GM12864 (cell line): Measurements from ENCODE around the gene RPH3AL.
"Not testable (repeated sequence)": the region's sequence is repeated elsewhere in the genome, so short reads cannot be mapped to it uniquely, and the experiment has no call there.

Experiments used
- DNase-seq: peaks from one replicate; pipeline ENCODE4 v3.0.0-alpha.2; 2011; ENCODE audit warnings: low read depth
- H3K4me3 ChIP-seq: 2 replicates; pipeline ENCODE4 v1.5.1; 2011; ENCODE audit warnings: mild to moderate bottlenecking, low read depth, low read length, control low read depth
- TF ChIP-seq, protein P1 (sequence below): IDR thresholded peaks from 2 replicates; pipeline ENCODE4 v1.5.1; 2011; ENCODE audit warnings: low read depth, mild to moderate bottlenecking, moderate library complexity, low read length, control low read depth, inconsistent platforms; ENCODE audit errors: missing control alignments

Gene RPH3AL

DNA sequence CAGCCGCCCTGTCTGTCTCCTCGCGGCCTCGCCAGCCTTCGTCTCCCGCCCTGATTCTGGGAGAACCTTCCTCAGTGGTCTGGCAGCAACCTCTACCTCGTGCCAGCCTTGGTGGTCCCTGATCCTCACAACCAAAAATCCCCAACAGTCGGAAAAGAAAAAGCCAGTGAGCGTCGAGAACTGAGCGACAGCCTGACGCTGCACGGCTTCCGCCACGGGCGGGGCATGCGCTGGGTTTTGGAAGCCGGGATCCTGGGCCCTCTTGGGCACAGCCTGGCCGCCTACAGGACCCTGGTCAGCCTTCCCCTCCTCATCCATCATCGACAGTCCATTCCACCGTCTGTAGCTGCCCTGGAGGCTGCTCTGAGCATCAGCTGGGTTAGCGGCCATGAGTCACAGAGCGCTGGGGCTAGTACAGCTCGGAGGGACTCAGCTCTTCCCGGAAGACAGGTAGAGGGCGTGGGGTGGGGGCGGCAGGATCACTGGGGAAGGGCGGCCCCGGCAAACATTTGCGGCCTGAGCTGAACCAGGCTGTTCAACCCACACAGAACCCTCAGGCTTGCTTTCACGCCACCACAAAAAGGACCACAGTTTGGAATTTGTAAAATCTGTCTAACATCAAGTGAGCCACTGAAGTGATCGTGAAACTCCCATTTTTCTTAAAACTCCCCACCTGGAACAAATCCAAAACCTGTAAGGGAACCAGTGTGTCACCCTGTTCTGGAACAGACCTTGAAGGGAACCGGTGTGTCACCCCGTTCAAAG lies 115.8 kb downstream of the RPH3AL start:
- no peak overlapping the region for H3K4me3 ChIP-seq
- TF ChIP-seq, protein P1, sequence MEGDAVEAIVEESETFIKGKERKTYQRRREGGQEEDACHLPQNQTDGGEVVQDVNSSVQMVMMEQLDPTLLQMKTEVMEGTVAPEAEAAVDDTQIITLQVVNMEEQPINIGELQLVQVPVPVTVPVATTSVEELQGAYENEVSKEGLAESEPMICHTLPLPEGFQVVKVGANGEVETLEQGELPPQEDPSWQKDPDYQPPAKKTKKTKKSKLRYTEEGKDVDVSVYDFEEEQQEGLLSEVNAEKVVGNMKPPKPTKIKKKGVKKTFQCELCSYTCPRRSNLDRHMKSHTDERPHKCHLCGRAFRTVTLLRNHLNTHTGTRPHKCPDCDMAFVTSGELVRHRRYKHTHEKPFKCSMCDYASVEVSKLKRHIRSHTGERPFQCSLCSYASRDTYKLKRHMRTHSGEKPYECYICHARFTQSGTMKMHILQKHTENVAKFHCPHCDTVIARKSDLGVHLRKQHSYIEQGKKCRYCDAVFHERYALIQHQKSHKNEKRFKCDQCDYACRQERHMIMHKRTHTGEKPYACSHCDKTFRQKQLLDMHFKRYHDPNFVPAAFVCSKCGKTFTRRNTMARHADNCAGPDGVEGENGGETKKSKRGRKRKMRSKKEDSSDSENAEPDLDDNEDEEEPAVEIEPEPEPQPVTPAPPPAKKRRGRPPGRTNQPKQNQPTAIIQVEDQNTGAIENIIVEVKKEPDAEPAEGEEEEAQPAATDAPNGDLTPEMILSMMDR: no peak
- DNase-seq: no peak

DNA sequence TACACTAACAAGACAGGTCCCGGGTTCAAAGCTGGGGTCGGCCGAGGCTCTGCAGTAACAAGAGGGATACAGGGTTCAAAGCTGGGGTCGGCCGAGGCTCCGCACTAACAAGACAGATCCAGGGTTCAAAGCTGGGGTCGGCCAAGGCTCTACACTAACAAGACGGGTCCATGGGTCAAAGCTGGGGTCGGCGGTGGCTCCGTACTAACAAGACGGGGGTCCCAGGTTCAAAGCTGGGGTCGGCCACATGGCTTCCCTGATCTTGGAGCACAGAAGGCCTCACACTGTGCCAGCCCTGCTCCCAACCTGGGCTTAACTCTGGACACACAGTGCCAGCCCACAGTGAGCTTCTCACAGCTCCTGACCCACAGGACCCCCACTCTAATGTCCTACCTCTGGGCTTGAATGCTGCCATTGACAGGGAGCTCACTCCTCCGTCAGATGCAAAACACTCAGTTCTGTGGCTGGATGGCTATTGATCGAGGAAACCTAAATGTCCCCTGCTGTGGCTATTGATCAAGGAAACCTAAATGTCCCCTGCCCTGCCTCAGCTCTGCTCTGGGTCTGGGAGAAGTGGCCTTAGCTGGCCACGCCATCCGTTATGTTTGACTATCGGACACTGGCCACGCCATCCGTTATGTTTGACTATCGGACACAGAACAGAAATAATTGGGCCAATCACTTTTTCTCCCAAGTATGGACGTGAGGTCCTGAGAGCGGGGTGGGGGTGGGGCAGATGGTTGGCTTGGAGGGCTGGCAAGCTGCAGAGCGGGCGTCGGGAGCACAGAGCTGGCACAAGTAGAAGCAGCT lies 116.6 kb downstream of the RPH3AL start:
- DNase-seq: no peak
- H3K4me3 ChIP-seq: no peak overlapping the region
- TF ChIP-seq, protein P1: no peak

DNA sequence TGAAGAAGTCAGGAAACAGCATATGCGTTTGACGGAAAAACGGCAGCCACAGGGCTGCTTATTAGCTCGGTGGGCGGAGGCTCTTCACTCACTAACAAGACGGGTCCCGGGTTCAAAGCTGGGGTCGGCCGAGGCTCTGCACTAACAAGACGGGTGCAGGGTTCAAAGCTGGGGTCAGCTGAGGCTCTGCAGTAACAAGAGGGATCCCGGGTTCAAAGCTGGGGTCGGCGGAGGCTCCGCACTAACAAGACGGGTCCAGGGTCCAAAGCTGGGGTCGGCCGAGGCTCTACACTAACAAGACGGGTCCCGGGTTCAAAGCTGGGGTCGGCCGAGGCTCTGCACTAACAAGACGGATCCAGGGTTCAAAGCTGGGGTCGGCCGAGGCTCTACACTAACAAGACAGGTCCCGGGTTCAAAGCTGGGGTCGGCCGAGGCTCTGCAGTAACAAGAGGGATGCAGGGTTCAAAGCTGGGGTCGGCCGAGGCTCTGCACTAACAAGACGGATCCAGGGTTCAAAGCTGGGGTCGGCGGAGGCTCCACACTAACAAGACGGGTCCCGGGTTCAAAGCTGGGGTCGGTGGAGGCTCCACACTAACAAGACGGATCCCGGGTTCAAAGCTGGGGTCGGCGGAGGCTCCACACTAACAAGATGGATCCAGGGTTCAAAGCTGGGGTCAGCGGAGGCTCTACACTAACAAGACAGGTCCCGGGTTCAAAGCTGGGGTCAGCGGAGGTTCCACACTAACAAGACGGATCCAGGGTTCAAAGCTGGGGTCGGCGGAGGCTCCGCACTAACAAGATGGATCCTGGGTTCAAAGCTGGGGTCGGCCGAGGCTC lies 117.4 kb downstream of the RPH3AL start:
- H3K4me3 ChIP-seq, DNase-seq: not testable (repeated sequence)

DNA sequence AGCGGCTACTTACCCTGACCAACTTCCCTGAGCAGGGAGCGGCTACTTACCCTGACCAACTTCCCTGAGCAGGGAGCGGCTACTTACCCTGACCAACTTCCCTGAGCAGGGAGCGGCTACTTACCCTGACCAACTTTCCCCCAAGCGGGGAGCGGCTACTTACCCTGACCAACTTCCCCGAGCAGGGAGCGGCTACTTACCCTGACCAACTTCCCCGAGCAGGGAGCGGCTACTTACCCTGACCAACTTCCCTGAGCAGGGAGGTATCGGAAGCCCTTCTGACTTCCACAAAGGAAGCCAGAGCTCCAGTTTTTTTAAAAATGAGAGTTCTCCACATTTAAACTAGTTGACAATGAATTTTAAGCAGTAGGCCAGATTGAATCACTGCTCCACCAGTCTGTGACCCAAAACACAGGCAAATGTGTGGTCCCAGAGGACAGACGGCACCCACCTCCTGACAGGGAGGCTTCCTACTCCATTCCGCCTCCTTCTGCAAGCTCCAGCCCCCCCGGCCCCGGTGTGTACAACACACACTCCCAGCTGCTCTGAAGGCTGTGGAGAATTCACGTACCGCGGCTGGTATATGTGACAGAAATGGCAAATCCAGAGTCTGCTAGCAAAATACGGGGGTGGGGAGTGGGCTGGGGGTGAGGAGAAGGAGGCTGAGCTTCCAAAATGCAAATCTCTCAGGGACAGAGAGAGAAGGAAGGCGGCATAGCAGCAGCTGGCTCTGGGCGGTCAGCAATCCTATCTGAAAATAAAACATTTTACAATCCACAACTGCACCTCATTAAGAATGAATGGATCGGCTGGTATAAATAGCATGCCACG lies 118.2 kb downstream of the RPH3AL start:
- not testable (repeated sequence) for DNase-seq, H3K4me3 ChIP-seq

DNA sequence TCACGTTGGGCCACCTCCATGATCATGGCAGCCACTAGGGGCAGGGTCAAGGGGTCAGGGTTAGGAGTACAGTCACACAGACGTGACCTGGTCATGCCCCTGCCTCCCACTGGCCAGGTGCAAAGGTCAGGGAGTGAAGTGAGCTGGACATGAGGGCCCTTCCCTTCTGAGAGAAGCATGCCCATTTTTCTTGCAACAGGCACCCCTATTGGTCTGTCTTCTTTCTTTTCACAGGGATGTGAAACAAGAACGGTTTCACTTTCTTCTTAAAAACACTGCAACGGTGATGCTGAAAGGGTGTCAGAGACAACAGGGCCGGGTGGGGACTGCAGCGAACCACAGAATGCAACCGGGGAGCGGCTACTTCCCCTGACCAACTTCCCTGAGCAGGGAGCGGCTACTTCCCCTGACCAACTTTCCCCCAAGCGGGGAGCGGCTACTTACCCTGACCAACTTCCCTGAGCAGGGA lies 119.1 kb downstream of the RPH3AL start:
- H3K4me3 ChIP-seq: no peak overlapping the region
- TF ChIP-seq, protein P1: no peak
- DNase-seq: no peak

DNA sequence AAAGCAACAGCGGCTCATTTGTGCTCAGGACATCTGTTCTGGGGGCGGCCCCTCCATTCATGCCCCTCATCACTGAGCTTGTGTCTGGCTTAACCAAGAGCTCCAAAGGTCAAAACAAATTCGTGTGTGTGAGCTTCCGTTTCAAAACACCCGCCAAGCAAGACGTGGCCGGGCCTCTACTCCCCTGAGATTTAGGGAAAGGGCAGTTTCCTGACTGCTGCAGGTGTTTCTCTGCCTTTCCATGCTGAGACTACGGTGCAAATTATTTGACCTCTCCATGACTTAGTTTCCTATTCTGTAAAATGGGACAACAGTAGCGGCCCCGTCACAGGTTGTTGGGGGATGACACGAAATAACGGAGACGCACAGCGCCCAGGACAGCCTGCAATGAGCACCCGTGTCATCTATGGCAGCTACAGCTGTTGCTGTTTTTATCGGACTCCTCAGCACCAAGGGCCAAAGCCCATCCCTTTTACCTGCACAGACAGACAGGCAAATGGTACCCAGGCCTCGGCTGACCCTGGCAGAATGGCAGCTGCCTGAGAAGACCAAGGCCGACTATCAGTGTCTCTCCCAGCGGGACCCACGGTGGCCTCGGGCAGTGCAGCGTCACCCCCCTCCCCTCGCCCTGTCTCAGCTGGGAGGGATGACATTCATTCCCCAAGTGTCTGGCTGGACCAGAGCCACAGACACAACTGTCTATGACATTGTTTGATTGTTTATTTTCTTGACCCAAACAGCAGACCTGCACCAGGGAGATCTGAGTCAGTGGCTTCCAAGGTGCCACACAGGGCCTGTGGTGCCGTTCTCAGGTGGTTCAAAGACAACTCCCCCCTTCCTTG lies 120.4 kb downstream of the RPH3AL start:
- DNase-seq: no peak
- TF ChIP-seq, protein P1: no peak
- no peak overlapping the region for H3K4me3 ChIP-seq
